Brain microvascular endothelial cell (primary cell): ENCODE data around the gene TMEM178B.
A peak's percentile ranks its signal among the peaks of the same experiment; 100 is the strongest.

Source experiments
- DNase-seq: peaks from one replicate; pipeline ENCODE4 v3.0.0-alpha.2; 2020
- H3K27ac ChIP-seq: fragments of 250-450 bp; sonication (Bioruptor Pico); 2 replicates; pipeline ENCODE4 v1.5.1; 2020; ENCODE audit warnings: mild to moderate bottlenecking, moderate library complexity
- H3K27me3 ChIP-seq: fragments of 250-450 bp; sonication (Bioruptor Pico); replicated peaks from 2 replicates; pipeline ENCODE4 v1.5.1; 2020; ENCODE audit warnings: mild to moderate bottlenecking
- H3K36me3 ChIP-seq: fragments of 250-450 bp; sonication (Bioruptor Pico); replicated peaks from 2 replicates; pipeline ENCODE4 v1.5.1; 2020; ENCODE audit warnings: mild to moderate bottlenecking
- H3K4me3 ChIP-seq: 2 replicates; pipeline ENCODE4 v1.5.1; 2011; ENCODE audit warnings: low read depth, mild to moderate bottlenecking, control low read depth, low read length, moderate library complexity
- CTCF ChIP-seq: IDR thresholded peaks from 2 replicates; pipeline ENCODE4 v1.5.1; 2011; ENCODE audit warnings: low read depth, mild to moderate bottlenecking, moderate library complexity, low read length, control low read depth, inconsistent platforms; ENCODE audit errors: missing control alignments
- in situ Hi-C: cut with HindIII; loops from 2 replicates; pipeline ENCODE4 v1.10.0; 2017; ENCODE audit warnings: low sequenced_read_pairs, low pct_ligation_motif_present

TMEM178B gene

GRCh38 chr7:141209454-141209853 lies 135.6 kb downstream of the TMEM178B start:
- DNase-seq, result no peak
- Histone ChIP-seq H3K4me3 (no peak overlapping the region), H3K36me3 (no peaks in the 10 kb centered on the region), H3K27me3 (no peaks in the 10 kb centered on the region), H3K27ac (no peak overlapping the region)
- in situ Hi-C loops, result no loop called here
- TF ChIP-seq CTCF, result no peak

- in situ Hi-C loops, result no loop called here
- H3K36me3 ChIP-seq, result no peaks in the 10 kb centered on the region
- no peak overlapping the region for H3K27ac ChIP-seq
- H3K4me3 ChIP-seq, result no peak overlapping the region
- DNase-seq, result no peak
- H3K27me3 ChIP-seq, result no peaks in the 10 kb centered on the region
- TF ChIP-seq CTCF, result no peak
Measured at GRCh38 chr7:141210862-141211261, 137.0 kb downstream of the TMEM178B start.

- no peak for TF ChIP-seq CTCF
Measured at GRCh38 chr7:141213226-141213625, 139.4 kb downstream of the TMEM178B start.

GRCh38 chr7:141217938-141218337 lies 144.1 kb downstream of the TMEM178B start:
- Histone ChIP-seq H3K36me3 (no peaks in the 10 kb centered on the region), H3K27ac (no peak overlapping the region), H3K4me3 (no peak overlapping the region), H3K27me3 (no peaks in the 10 kb centered on the region)
- no peak for DNase-seq
- in situ Hi-C loops, result no loop called here
- TF ChIP-seq CTCF, result no peak

More at GRCh38 chr7:141213226-141213625, 139.4 kb downstream of the TMEM178B start:
- no peak for DNase-seq
- H3K27me3 ChIP-seq, result no peaks in the 10 kb centered on the region
- H3K36me3 ChIP-seq, result no peaks in the 10 kb centered on the region
- in situ Hi-C loops, result no loop called here
- H3K27ac ChIP-seq, result no peak overlapping the region
- no peak overlapping the region for H3K4me3 ChIP-seq

GRCh38 chr7:141218941-141219340 lies 145.1 kb downstream of the TMEM178B start:
- TF ChIP-seq CTCF, result no peak
- H3K27ac ChIP-seq, result no peak overlapping the region
- DNase-seq, result no peak
- H3K36me3 ChIP-seq, result no peaks in the 10 kb centered on the region
- no peaks in the 10 kb centered on the region for H3K27me3 ChIP-seq
- in situ Hi-C loops, result no loop called here
- H3K4me3 ChIP-seq, result no peak overlapping the region

- in situ Hi-C loops, result no loop called here
- no peaks in the 10 kb centered on the region for H3K36me3 ChIP-seq
- no peak overlapping the region for H3K27ac ChIP-seq
- no peaks in the 10 kb centered on the region for H3K27me3 ChIP-seq
- TF ChIP-seq CTCF, result peak; percentile 56
- DNase-seq, result no peak
- no peak overlapping the region for H3K4me3 ChIP-seq
Measured at GRCh38 chr7:141220263-141220880, 146.5 kb downstream of the TMEM178B start.
